Keratinocyte (primary cell): ENCODE measurements around the gene P3H1. TPM values are rescaled to one million over a fixed set of nuclear protein-coding genes. Genes with fewer than 3 reads are reported as not detected.

Source experiments
- DNase-seq: peaks from one replicate; pipeline ENCODE4 v3.0.0-alpha.2; 2011; ENCODE audit warnings: low read depth, missing footprints, low spot score
- FAIRE-seq: peaks from 2 replicates; lab custom pipeline; 2011; peaks lifted over from hg19 to GRCh38; lab: Jason Lieb, UNC
- H2AFZ ChIP-seq: 2 replicates; pipeline ENCODE4 v1.6.0; 2012; ENCODE audit warnings: low read length, control low read depth, inconsistent platforms; ENCODE audit not compliant: control insufficient read depth
- H3K27ac ChIP-seq: 2 replicates; pipeline ENCODE4 v1.5.1; 2011; ENCODE audit warnings: low read length; ENCODE audit not compliant: control insufficient read depth, insufficient read depth
- H3K27me3 ChIP-seq: 3 replicates; pipeline ENCODE4 v1.6.0; 2011; ENCODE audit warnings: low read length; ENCODE audit not compliant: control insufficient read depth, insufficient read depth; ENCODE audit errors: extremely low read depth
- H3K36me3 ChIP-seq, 2 experiments: 2 replicates in 1 of 2; 3 replicates in 1 of 2; pipeline ENCODE4 v1.5.1; 2011; ENCODE audit warnings: low read length in 2 of 2, mild to moderate bottlenecking in 1 of 2; ENCODE audit not compliant: control insufficient read depth in 2 of 2, insufficient read depth in 2 of 2; ENCODE audit errors: extremely low read depth in 1 of 2
- H3K4me1 ChIP-seq: 3 replicates; pipeline ENCODE4 v1.5.1; 2011; ENCODE audit warnings: low read length; ENCODE audit not compliant: control insufficient read depth, insufficient read depth; ENCODE audit errors: extremely low read depth
- H3K4me2 ChIP-seq: 3 replicates; pipeline ENCODE4 v1.6.0; 2011; ENCODE audit warnings: low read depth, low read length; ENCODE audit not compliant: control insufficient read depth, insufficient read depth; ENCODE audit errors: extremely low read depth
- H3K4me3 ChIP-seq, 3 experiments: fragments of 200-600 bp in 1 of 3; sonication (generic) in 1 of 3; 2 replicates in 2 of 3; 3 replicates in 1 of 3; pipeline ENCODE4 v1.5.1; 2011 to 2016; ENCODE audit warnings: low read length in 3 of 3, mild to moderate bottlenecking in 3 of 3, control low read depth in 2 of 3, inconsistent platforms in 1 of 3, low read depth in 1 of 3, mixed read lengths in 1 of 3, mixed run types in 1 of 3, moderate library complexity in 1 of 3; ENCODE audit not compliant: control insufficient read depth in 2 of 3, insufficient read depth in 2 of 3; ENCODE audit errors: extremely low read depth in 1 of 3
- H3K79me2 ChIP-seq: 2 replicates; pipeline ENCODE4 v1.6.0; 2012; ENCODE audit warnings: low read length; ENCODE audit not compliant: control insufficient read depth, insufficient read depth
- H3K9ac ChIP-seq: 3 replicates; pipeline ENCODE4 v1.6.0; 2011; ENCODE audit warnings: low read length; ENCODE audit not compliant: control insufficient read depth, insufficient read depth; ENCODE audit errors: extremely low read depth
- H3K9me1 ChIP-seq: 3 replicates; pipeline ENCODE4 v1.6.0; 2011; ENCODE audit warnings: low read length; ENCODE audit not compliant: control insufficient read depth, insufficient read depth; ENCODE audit errors: extremely low read depth
- H3K9me3 ChIP-seq: 2 replicates; pipeline ENCODE4 v1.5.1; 2012; ENCODE audit warnings: low read depth, low read length; ENCODE audit not compliant: control insufficient read depth
- H4K20me1 ChIP-seq: 3 replicates; pipeline ENCODE4 v1.6.0; 2011; ENCODE audit warnings: low read length; ENCODE audit not compliant: control insufficient read depth, insufficient read depth; ENCODE audit errors: extremely low read depth
- CTCF ChIP-seq, 3 experiments: IDR thresholded peaks in 1 of 3; conservative IDR thresholded peaks in 1 of 3; optimal IDR thresholded peaks in 1 of 3; 2 replicates in 2 of 3; 3 replicates in 1 of 3; pipeline versions ENCODE3 to v1.5.1; 2011; ENCODE audit warnings: low read length in 3 of 3, mild to moderate bottlenecking in 3 of 3, moderate library complexity in 2 of 3, control low read depth in 1 of 3, inconsistent platforms in 1 of 3; ENCODE audit not compliant: insufficient read depth in 2 of 3; ENCODE audit errors: extremely low read depth in 1 of 3
- EZH2 ChIP-seq: IDR thresholded peaks from one replicate; pipeline ENCODE4 v1.6.1; 2012; ENCODE audit warnings: inconsistent platforms, mild to moderate bottlenecking, low read length, moderate library complexity
- dilution Hi-C: fragments of 300-500 bp; cut with MboI; formaldehyde crosslinking; loops from one replicate; pipeline ENCODE4 v1.7.0; 2020; ENCODE audit warnings: low sequenced_read_pairs; ENCODE audit not compliant: extremely low pct_ligation_motif_present
- polyA plus RNA-seq, 5 experiments: library from polyadenylated mRNA; depleted of rRNA in 3 of 5; stranded (reverse) in 3 of 5; stranded (forward) in 1 of 5; unstranded in 1 of 5; fragments of >200 nt; gene quantifications; 1 replicate in 1 of 5; 2 replicates in 3 of 5; 3 replicates in 1 of 5; pipeline versions ENCODE4 v1.2.1 to v1.2.3, GENCODE V29; 2011 to 2012; ENCODE audit warnings: missing spikeins in 2 of 5, low read depth in 1 of 5, low replicate concordance in 1 of 5

The P3H1 gene
- polyA plus RNA-seq, 1 donor (not counting 4 experiments of a cell fraction or from before 2014, with no cell fraction given) = 24.4 TPM

- FAIRE-seq = no peak
- no peak overlapping the region for H3K4me2 ChIP-seq
- H3K4me3 ChIP-seq = no peak overlapping the region
- no peak for TF ChIP-seq CTCF (optimal IDR thresholded peaks at IDR 0.05 in 1 of 3, IDR thresholded peaks at IDR 0.05 in 1 of 3, conservative IDR thresholded peaks at IDR 0.05 in 1 of 3; ENCODE audit: extremely low read depth in 1 of 3, insufficient read depth in 2 of 3, low read length in 3 of 3)
- H3K9me3 ChIP-seq = no peaks in the 10 kb centered on the region
- no peak for DNase-seq
- no peak overlapping the region for H2AFZ ChIP-seq
- H3K9me1 ChIP-seq = no peaks in the 10 kb centered on the region
- H3K36me3 ChIP-seq = no peaks in the 10 kb centered on the region
- no peaks in the 10 kb centered on the region for H3K79me2 ChIP-seq
- no peaks in the 10 kb centered on the region for H4K20me1 ChIP-seq
- no peak overlapping the region for H3K9ac ChIP-seq
- H3K4me1 ChIP-seq = no peaks in the 10 kb centered on the region
- H3K27me3 ChIP-seq = no peaks in the 10 kb centered on the region
- dilution Hi-C loops = no loop called here
- H3K27ac ChIP-seq = no peak overlapping the region
Observed at GRCh38 chr1:42793824-42794223, 27.0 kb upstream of the P3H1 start.

GRCh38 chr1:42788021-42788420 lies 21.2 kb upstream of the P3H1 start:
- Histone ChIP-seq H2AFZ (no peak overlapping the region), H3K27ac (no peak overlapping the region), H4K20me1 (no peaks in the 10 kb centered on the region), H3K27me3 (peaks cover 11% of the 10 kb centered on the region), H3K9me3 (no peaks in the 10 kb centered on the region), H3K36me3 (no peaks in the 10 kb centered on the region), H3K9me1 (no peaks in the 10 kb centered on the region), H3K4me1 (peaks cover 4% of the 10 kb centered on the region), H3K4me2 (no peak overlapping the region), H3K4me3 (no peak overlapping the region), H3K79me2 (no peaks in the 10 kb centered on the region), H3K9ac (no peak overlapping the region)
- no peak for FAIRE-seq
- dilution Hi-C loops = no loop called here
- no peak for DNase-seq
- TF ChIP-seq EZH2 = no peak
- TF ChIP-seq CTCF (optimal IDR thresholded peaks at IDR 0.05 in 1 of 3, IDR thresholded peaks at IDR 0.05 in 1 of 3, conservative IDR thresholded peaks at IDR 0.05 in 1 of 3; ENCODE audit: extremely low read depth in 1 of 3, insufficient read depth in 2 of 3, low read length in 3 of 3) = no peak
